Suprapubic skin (tissue), 3 donors: Measurements from ENCODE around the gene USO1.

Experiments used
- POLR2AphosphoS5 ChIP-seq, 3 donors: sonication (generic); formaldehyde crosslinking; IDR thresholded peaks; one replicate each; pipeline ENCODE4 v1.6.1; 2017; ENCODE audit warnings: antibody characterized with exemption in 3 of 3
- TF ChIP-seq, protein P1 (sequence below), 2 donors: fragments of 200-600 bp in 1 of 2; fragments of 450-650 bp in 1 of 2; sonication (generic) in 1 of 2; IDR thresholded peaks; one replicate each; pipeline ENCODE4 v1.5.1; 2016 to 2019; ENCODE audit warnings: antibody characterized with exemption in 2 of 2, mild to moderate bottlenecking in 1 of 2, moderate library complexity in 1 of 2

DNA sequence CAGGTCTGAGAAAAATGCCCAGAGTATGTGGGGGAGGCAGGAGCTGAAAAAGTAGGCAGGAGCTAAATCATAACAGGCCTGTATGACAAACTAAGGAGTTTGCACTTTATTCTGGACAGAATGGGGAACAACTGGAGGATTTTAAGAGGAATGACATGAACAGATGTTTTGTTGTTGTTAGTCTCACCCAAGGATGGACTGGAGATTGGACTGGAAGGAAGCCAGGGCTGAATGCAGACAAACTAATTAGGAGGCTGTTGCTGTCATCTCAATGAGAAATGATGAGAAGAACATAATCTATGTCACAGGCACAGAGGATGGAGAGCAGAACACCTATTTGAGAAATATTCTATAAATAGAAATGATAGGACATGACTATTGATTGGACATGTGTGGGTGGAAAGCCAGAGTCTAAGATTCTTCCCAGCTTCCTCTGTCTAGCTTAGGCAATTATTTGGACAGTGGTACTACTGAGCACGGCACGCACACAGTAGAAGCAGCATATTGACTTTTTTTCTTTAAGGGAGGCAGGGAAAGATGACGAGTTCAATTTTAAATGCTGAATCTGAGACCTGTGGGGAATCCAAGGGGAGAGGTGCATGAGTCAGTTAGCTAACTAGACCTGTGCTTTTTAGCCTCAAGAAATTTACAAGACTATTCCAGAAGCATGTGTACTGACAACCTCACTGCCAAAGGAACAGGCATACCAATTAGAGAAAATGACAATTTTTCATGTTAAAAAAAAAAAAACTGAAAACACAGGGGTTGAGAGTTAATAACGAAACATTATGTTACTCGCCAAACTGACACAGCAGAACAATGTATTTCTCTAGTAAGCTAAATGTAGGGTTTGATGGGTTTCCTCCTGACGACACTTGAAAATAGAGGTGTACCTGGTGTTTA, 963 bp upstream of the USO1 start:
- TF ChIP-seq, protein P1, sequence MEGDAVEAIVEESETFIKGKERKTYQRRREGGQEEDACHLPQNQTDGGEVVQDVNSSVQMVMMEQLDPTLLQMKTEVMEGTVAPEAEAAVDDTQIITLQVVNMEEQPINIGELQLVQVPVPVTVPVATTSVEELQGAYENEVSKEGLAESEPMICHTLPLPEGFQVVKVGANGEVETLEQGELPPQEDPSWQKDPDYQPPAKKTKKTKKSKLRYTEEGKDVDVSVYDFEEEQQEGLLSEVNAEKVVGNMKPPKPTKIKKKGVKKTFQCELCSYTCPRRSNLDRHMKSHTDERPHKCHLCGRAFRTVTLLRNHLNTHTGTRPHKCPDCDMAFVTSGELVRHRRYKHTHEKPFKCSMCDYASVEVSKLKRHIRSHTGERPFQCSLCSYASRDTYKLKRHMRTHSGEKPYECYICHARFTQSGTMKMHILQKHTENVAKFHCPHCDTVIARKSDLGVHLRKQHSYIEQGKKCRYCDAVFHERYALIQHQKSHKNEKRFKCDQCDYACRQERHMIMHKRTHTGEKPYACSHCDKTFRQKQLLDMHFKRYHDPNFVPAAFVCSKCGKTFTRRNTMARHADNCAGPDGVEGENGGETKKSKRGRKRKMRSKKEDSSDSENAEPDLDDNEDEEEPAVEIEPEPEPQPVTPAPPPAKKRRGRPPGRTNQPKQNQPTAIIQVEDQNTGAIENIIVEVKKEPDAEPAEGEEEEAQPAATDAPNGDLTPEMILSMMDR (IDR thresholded peaks at IDR 0.05), result no peak
- TF ChIP-seq POLR2AphosphoS5 (IDR thresholded peaks at IDR 0.05), result no peak
